ENCODE results near the gene ZNF837. TPM values are rescaled to one million over a fixed set of nuclear protein-coding genes. Genes with fewer than 3 reads are reported as not detected.

Gene ZNF837
- total and polyA plus RNA-seq, 2 of the 13 experiments (the other 11 are each of a cell fraction or from before 2014, with no cell fraction given): 0.29 to 1.3 TPM

GRCh38 chr19:58408152-58409009 is 27.6 kb upstream of the ZNF837 start, which contains the start of gene ZNF584 (continued):
- peak; percentile 70 for TF ChIP-seq DRAP1 (CRISPR knock-in tag; IDR thresholded peaks at IDR 0.05)
- no peak; the same call in 1 of the 2 replicates for TF ChIP-seq TFDP1 (CRISPR knock-in tag; IDR thresholded peaks at IDR 0.05; ENCODE audit: borderline replicate concordance)
- peak; percentile 87 for TF ChIP-seq ZNF335 (CRISPR knock-in tag; IDR thresholded peaks at IDR 0.05)
- no peak for TF ChIP-seq THRA (CRISPR knock-in tag; IDR thresholded peaks at IDR 0.05; ENCODE audit: borderline replicate concordance)
- no peak for TF ChIP-seq ZNF644 (CRISPR knock-in tag; IDR thresholded peaks at IDR 0.05; ENCODE audit: low read depth)
- TF ChIP-seq SNAPC5 (CRISPR knock-in tag; IDR thresholded peaks at IDR 0.05; ENCODE audit: borderline replicate concordance): no peak
- no peak; the same call in 1 of the 2 replicates for TF ChIP-seq IKZF5 (CRISPR knock-in tag; IDR thresholded peaks at IDR 0.05)
- no peak for TF ChIP-seq CBX5 (CRISPR knock-in tag; IDR thresholded peaks at IDR 0.05; ENCODE audit: borderline replicate concordance)
- TF ChIP-seq ZNF143 (CRISPR knock-in tag; IDR thresholded peaks at IDR 0.05): peak; percentile 97
- TF ChIP-seq ZBTB46 (CRISPR knock-in tag; IDR thresholded peaks at IDR 0.05; ENCODE audit: borderline replicate concordance): 0 out of 2 replicates have a peak, but pooled peaks have one; percentile 20
- 0 out of 2 replicates have a peak, but pooled peaks have one; percentile 36 for TF ChIP-seq ZNF784 (CRISPR knock-in tag; IDR thresholded peaks at IDR 0.05; ENCODE audit: borderline replicate concordance)
- no peak for TF ChIP-seq MIER2 (CRISPR knock-in tag; IDR thresholded peaks at IDR 0.05)
- TF ChIP-seq SALL1 (CRISPR knock-in tag; IDR thresholded peaks at IDR 0.05): peak; percentile 67
- peak; percentile 90; the same call in 1 of the 2 replicates for TF ChIP-seq ZNF230 (CRISPR knock-in tag; IDR thresholded peaks at IDR 0.05)
- no peak; the same call in none of the 2 replicates for TF ChIP-seq BCL3 (CRISPR knock-in tag; IDR thresholded peaks at IDR 0.05)
- TF ChIP-seq KDM2A (CRISPR knock-in tag; IDR thresholded peaks at IDR 0.05; ENCODE audit: borderline replicate concordance, low read depth): peak; percentile 69
- TF ChIP-seq ZNF484 (CRISPR knock-in tag; IDR thresholded peaks at IDR 0.05; ENCODE audit: borderline replicate concordance, low read depth): no peak
- peak; percentile 26; the same call in 1 of the 2 replicates for TF ChIP-seq DR1 (CRISPR knock-in tag; IDR thresholded peaks at IDR 0.05)
